Muscle layer of duodenum (tissue), 2 donors: ENCODE measurements around the gene CCDC92.
"Not testable (repeated sequence)": the region's sequence is repeated elsewhere in the genome, so short reads cannot be mapped to it uniquely, and the experiment has no call there.

Experiments used
- H3K27ac ChIP-seq: one replicate; pipeline ENCODE4 v1.7.0; 2013; ENCODE audit warnings: mild to moderate bottlenecking, low read length
- H3K27me3 ChIP-seq: one replicate; pipeline ENCODE4 v1.7.0; 2013; ENCODE audit warnings: low read depth, mild to moderate bottlenecking, control low read depth, low read length
- H3K36me3 ChIP-seq, 2 donors: one replicate each; pipeline ENCODE4 v1.7.0; 2013; ENCODE audit warnings: low read length in 2 of 2, control low read depth in 1 of 2, mild to moderate bottlenecking in 1 of 2; ENCODE audit not compliant: insufficient read depth in 2 of 2, control insufficient read depth in 1 of 2
- H3K4me1 ChIP-seq, 2 donors: one replicate each; pipeline ENCODE4 v1.7.0; 2013; ENCODE audit warnings: low read length in 2 of 2, mild to moderate bottlenecking in 2 of 2, control low read depth in 1 of 2, moderate library complexity in 1 of 2; ENCODE audit not compliant: insufficient read depth in 2 of 2, control insufficient read depth in 1 of 2
- H3K4me3 ChIP-seq, 2 donors: one replicate each; pipeline ENCODE4 v1.7.0; 2013; ENCODE audit warnings: low read length in 2 of 2, low read depth in 1 of 2, mild to moderate bottlenecking in 1 of 2
- H3K9me3 ChIP-seq, 2 donors: one replicate each; pipeline ENCODE4 v1.7.0; 2013; ENCODE audit warnings: low read length in 2 of 2, control low read depth in 1 of 2, mild to moderate bottlenecking in 1 of 2; ENCODE audit not compliant: control insufficient read depth in 1 of 2
- donor health status: healthy.

CCDC92 gene

GRCh38 chr12:123958462-123958861 lies 14.2 kb downstream of the CCDC92 start:
- Histone ChIP-seq H3K36me3 (no peaks in the 10 kb centered on the region), H3K27me3 (no peaks in the 10 kb centered on the region), H3K4me3 (no peak overlapping the region), H3K9me3 (no peaks in the 10 kb centered on the region), H3K27ac (peak overlapping the region; percentile 21), H3K4me1 (no peaks in the 10 kb centered on the region)

- Histone ChIP-seq H3K4me1 (peaks cover 0 to 2% of the 10 kb centered on the region in 2 donors), H3K4me3 (no peak overlapping the region), H3K36me3 (no peaks in the 10 kb centered on the region), H3K27ac (no peak overlapping the region), H3K9me3 (no peaks in the 10 kb centered on the region), H3K27me3 (no peaks in the 10 kb centered on the region)
Measured at GRCh38 chr12:123957196-123957595, 15.4 kb downstream of the CCDC92 start.

GRCh38 chr12:123956249-123956648 lies 16.4 kb downstream of the CCDC92 start:
- Histone ChIP-seq H3K27ac (no peak overlapping the region), H3K4me1 (peaks cover 0 to 11% of the 10 kb centered on the region in 2 donors), H3K36me3 (no peaks in the 10 kb centered on the region), H3K9me3 (no peaks in the 10 kb centered on the region), H3K27me3 (no peaks in the 10 kb centered on the region), H3K4me3 (no peak overlapping the region)

GRCh38 chr12:123954647-123955350 lies 17.8 kb downstream of the CCDC92 start:
- H3K9me3 ChIP-seq: no peaks in the 10 kb centered on the region
- no peaks in the 10 kb centered on the region for H3K27me3 ChIP-seq
- H3K4me3 ChIP-seq: no peak overlapping the region
- H3K4me1 ChIP-seq: peaks cover 1 to 11% of the 10 kb centered on the region in 2 donors
- H3K36me3 ChIP-seq: no peaks in the 10 kb centered on the region
- H3K27ac ChIP-seq: no peak overlapping the region

GRCh38 chr12:123952037-123952436 lies 20.6 kb downstream of the CCDC92 start:
- no peak overlapping the region for H3K27ac ChIP-seq
- H3K4me1 ChIP-seq: peaks cover 4 to 11% of the 10 kb centered on the region in 2 donors
- H3K36me3 ChIP-seq: no peaks in the 10 kb centered on the region
- no peaks in the 10 kb centered on the region for H3K9me3 ChIP-seq
- no peaks in the 10 kb centered on the region for H3K27me3 ChIP-seq
- no peak overlapping the region for H3K4me3 ChIP-seq

GRCh38 chr12:123951467-123951866 lies 21.2 kb downstream of the CCDC92 start:
- H3K27me3 ChIP-seq: no peaks in the 10 kb centered on the region
- no peak overlapping the region for H3K27ac ChIP-seq
- peaks cover 4 to 11% of the 10 kb centered on the region in 2 donors for H3K4me1 ChIP-seq
- no peak overlapping the region for H3K4me3 ChIP-seq
- no peaks in the 10 kb centered on the region for H3K36me3 ChIP-seq
- no peaks in the 10 kb centered on the region for H3K9me3 ChIP-seq

GRCh38 chr12:123950476-123951349 lies 21.9 kb downstream of the CCDC92 start:
- Histone ChIP-seq H3K9me3 (no peaks in the 10 kb centered on the region), H3K27me3 (no peaks in the 10 kb centered on the region), H3K36me3 (no peaks in the 10 kb centered on the region), H3K27ac (no peak overlapping the region), H3K4me3 (no peak overlapping the region), H3K4me1 (peaks cover 4 to 11% of the 10 kb centered on the region in 2 donors)

GRCh38 chr12:123949770-123950165 lies 22.9 kb downstream of the CCDC92 start:
- Histone ChIP-seq H3K36me3 (peaks cover 0 to 7% of the 10 kb centered on the region in 2 donors), H3K27ac (no peak overlapping the region), H3K9me3 (no peaks in the 10 kb centered on the region), H3K4me3 (no peak overlapping the region), H3K4me1 (peaks cover 4 to 11% of the 10 kb centered on the region in 2 donors), H3K27me3 (no peaks in the 10 kb centered on the region)

- Histone ChIP-seq H3K27ac (no peak overlapping the region), H3K36me3 (peaks cover 0 to 14% of the 10 kb centered on the region in 2 donors), H3K27me3 (no peaks in the 10 kb centered on the region), H3K9me3 (no peaks in the 10 kb centered on the region), H3K4me1 (peaks cover 4 to 11% of the 10 kb centered on the region in 2 donors), H3K4me3 (no peak overlapping the region)
Measured at GRCh38 chr12:123948796-123949769, 23.5 kb downstream of the CCDC92 start.

- Histone ChIP-seq H3K9me3 (no peaks in the 10 kb centered on the region), H3K27ac (no peak overlapping the region), H3K27me3 (no peaks in the 10 kb centered on the region), H3K36me3 (peaks cover 0 to 20% of the 10 kb centered on the region in 2 donors), H3K4me1 (peaks cover 4 to 11% of the 10 kb centered on the region in 2 donors), H3K4me3 (no peak overlapping the region)
Measured at GRCh38 chr12:123948401-123948795, 24.2 kb downstream of the CCDC92 start.

- Histone ChIP-seq H3K4me1 (peaks cover 4 to 11% of the 10 kb centered on the region in 2 donors), H3K36me3 (peaks cover 6 to 29% of the 10 kb centered on the region in 2 donors)
- H3K4me3 ChIP-seq, H3K9me3 ChIP-seq, H3K27me3 ChIP-seq, H3K27ac ChIP-seq: not testable (repeated sequence)
Measured at GRCh38 chr12:123947531-123947930, 25.1 kb downstream of the CCDC92 start.
